NCI-H748 (cell line): Measurements from ENCODE around the gene SPARCL1.
"Not testable (repeated sequence)": the region's sequence is repeated elsewhere in the genome, so short reads cannot be mapped to it uniquely, and the experiment has no call there.

Experiments used
- DNase-seq: peaks from one replicate; lab custom pipeline; 2025; ENCODE audit not compliant: unreplicated experiment; lab: John Stamatoyannopoulos, UW

Gene SPARCL1

DNA sequence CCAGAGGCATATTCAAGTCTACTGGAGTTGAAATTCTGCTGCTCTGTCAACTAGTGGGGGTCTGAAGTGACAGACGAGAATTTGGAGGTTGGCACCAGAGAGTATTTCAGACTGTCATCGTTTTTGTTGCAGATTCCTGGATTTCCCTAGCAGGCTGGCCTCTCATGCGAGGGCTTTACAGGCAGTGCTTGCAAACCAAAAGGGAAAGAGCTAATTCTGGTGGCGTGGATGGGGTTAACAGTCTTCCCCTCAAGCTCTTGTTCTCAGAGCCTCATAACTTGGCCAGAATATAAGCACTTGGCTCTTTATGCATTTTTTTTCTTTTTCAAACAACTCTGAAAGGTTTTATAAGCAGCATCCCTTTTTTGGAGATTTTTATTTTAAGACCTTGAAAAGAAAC lies at the start of gene SPARCL1:
TSS of gene SPARCL1 (minus strand) at position 190 of the 400 bp plus-strand sequence. CDS start 29,802 bp downstream, outside the sequence.
- no peak for DNase-seq

GRCh38 chr4:87575983-87576382 lies 46.8 kb upstream of the SPARCL1 start:
- no peak for DNase-seq

- DNase-seq: no peak
These were observed 46.2 kb upstream of the SPARCL1 start for GRCh38 chr4:87575408-87575807.

DNA sequence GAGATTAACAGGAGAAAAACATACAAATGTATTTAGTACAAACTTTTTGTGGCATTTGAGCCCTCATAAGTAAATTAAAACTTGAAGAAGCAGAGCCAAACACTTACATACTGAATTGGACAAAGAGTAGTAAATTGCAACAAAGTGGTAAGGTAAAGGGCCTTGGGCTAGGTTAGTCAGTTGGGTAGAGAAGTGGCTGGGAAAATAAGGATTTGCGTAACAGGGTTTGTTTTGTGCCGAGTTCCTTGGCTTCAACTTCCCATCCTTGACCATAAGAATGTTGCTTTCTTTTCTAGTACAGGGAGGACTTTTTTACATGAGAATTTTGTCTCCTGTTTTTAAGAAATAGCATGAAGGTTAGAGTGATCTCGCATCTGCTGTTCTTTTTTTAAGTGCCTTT lies 45.8 kb upstream of the SPARCL1 start:
- no peak for DNase-seq

GRCh38 chr4:87574376-87574775 lies 45.2 kb upstream of the SPARCL1 start:
- DNase-seq: not testable (repeated sequence)

DNA sequence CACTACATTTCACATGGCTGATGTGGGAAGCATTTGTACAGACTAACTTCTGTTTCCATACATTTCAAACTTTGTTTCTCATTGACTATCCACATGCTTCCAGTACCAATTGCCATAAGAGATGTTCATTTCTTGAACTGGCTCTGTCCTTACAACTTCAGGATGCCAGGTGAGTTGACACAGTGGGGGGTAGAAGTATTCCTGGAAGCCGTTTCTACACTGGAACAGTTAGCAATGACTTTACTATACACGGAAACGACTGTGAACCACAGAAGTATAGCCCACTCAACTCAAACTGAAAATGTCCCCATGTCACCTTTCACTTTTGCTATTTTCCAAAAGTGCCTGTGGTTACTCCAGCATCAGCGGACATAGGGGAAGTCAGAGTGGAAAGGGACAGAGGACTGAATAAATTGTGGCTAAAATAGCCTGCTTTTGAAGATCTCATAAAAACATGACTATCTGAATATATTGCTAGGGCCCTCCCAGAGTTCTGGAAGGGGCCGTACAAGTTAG lies 41.2 kb upstream of the SPARCL1 start:
- DNase-seq: no peak

DNA sequence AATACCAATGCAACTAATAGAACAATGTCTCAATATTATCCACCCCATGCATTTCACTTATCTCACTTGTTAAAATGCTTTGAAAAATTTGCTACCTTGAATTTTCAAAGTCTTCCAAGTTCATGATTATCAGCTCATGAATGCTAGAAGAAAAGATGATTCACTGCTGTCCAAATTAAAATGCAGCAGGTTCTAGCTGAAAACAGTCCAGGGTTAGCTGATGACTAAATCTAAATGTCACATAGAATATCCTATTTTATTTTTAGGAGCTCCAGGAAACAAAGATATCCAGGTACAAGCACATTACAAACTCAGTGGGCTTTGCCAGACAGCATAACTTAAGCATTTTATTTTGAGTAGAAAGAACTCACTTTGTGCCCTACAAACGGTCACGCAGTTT lies 38.0 kb upstream of the SPARCL1 start:
- DNase-seq: no peak

DNA sequence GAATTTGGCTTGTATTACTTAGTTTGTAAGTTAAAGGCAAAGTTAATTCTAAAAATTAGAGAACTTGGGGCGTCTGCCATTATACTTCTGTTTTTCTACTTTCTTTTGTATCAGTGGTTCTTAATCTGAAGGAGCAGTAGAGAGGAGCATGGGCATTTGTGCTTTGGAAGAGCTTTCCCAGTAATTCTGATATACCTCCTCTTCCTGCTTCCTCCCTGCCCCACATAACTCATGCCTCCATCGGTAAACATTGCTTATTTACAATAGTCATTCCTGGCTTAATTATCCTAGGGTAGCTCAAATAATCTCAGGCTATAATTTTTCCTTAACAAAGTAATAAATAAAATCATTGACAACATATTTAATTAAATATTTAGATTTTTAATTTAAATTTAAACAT lies 37.1 kb upstream of the SPARCL1 start:
- peak; percentile 21 for DNase-seq

DNA sequence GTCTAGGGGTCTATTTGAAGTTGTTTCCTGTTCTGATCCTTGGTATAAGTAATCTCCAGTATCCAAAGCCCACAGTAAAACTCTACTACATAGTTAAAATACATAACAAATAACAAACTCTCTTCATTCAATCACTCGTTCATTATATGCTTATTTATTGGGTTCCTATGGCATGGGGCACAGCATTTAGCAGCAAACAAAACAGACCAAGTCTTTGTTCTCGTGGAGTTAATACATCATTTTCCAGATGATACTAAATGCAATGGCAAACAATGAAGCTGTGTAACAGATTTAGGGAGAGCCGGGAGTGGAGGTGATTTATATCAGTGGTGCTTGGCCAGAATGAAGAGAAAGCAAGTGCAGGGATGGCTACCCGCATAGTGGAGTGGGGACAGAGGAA lies 36.6 kb upstream of the SPARCL1 start:
- peak; percentile 20 for DNase-seq

DNA sequence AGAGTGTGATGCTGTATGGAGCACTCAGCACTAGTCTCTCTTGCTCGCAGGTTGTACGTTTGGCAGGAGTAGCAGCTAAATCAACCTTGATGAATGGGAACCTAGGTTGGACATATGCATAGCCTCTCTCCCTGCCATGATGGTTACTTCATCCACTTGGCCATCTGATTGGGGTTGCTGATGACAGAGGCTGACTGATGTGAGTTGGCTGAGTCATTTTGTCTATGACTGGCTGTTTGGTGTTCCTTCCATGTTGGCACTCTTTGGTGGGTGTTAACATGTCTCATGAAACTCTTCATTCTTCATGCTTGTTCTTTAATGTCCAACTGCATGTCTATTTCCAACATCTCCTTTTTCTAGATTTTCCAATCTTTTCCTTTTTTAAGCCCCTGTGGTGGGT lies 31.6 kb upstream of the SPARCL1 start:
- no peak for DNase-seq

GRCh38 chr4:87559090-87559837 lies 30.1 kb upstream of the SPARCL1 start:
- DNase-seq: peak; percentile 90

DNA sequence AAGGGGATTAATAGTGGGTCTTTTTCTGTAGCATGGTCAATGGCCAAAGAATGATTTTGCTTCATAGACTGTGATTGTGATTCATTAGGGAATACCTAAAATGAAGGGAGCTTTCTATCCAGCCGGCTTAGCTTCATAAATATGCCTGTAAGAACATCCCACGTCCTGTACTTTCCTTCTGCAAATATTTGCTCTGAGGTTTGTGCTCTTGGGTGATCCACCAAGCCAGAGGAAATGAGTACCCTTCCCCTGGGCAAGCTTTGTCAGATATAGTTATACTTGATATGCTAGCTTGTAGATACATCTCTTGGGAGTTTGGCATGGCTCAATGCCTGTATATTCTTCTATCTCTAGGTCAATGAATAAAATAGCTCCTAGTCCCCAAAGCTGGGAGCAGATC lies 28.2 kb upstream of the SPARCL1 start:
- no peak for DNase-seq

- DNase-seq: no peak
These were observed 26.8 kb upstream of the SPARCL1 start for GRCh38 chr4:87555773-87556619.

- no peak for DNase-seq
These were observed 24.0 kb upstream of the SPARCL1 start for GRCh38 chr4:87553182-87553581.

DNA sequence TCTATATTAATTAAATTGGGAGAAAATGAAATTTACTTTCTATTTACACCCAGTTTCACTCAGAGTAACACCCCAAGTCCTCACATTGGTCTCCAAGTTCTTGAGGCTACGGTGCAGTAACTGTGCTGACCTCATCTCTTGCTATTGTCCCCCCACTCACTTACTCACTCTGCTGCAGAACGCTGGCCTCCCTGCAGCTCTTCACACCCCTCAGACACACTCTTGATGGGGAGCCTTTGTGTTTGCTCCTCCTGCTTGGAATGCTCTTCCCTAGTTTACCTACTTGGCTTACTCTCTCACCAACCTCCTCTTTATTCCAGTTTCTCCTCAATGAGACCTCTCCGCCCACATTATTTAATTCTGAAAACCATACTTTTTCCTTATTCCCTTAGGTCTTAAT lies 22.2 kb upstream of the SPARCL1 start:
- no peak for DNase-seq

DNA sequence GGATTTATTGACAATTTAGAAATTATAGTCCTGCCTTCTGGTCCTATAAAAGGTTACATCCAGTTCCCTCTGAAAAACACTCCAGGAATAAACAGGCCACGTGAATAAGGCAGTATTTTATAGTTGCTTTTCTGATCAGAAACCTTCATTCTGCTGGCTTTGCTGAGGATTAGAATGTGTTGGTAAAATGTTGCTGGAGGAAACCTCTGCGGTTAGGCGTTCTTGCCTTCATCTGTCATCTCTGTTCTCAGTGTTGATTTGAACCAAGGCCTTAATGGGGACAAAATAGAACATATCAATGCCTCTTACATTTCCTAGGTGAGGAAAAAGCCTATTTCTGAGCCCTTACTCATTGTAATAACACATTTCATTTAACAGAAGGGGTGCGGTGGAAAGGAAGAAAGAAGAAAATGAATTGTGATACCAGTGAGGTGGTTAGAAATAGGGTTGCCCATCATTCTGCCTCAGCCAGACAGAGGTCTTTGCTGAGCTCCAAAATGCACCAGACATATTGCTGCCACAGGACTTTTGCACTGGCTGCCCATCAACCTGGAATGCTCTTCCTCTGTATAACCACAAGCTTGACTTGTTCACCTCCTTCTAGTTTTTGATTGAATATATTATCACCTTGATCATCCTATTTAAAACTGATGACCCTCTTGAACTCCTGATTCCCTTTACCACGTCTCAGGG lies 18.0 kb upstream of the SPARCL1 start:
- DNase-seq: no peak

DNA sequence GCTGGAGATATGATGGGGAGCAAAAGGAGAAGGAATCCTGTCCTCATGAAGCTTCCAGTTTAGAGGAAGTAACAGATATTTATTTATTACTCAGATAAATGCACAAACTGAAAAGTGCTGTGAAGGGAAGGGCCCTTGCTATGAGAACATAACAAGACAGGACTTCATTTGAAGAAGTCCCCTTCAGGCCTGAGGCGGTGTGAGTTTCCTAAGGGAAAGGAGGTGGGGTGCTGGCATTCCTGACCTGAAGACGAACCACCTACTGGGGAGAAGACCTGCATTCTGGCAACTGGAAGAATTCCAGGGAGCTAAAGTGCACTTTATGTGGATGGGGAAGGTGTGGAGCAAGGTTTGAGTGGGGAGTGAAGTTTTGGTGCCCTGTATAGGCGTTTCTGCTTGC lies 15.9 kb upstream of the SPARCL1 start:
- no peak for DNase-seq

DNA sequence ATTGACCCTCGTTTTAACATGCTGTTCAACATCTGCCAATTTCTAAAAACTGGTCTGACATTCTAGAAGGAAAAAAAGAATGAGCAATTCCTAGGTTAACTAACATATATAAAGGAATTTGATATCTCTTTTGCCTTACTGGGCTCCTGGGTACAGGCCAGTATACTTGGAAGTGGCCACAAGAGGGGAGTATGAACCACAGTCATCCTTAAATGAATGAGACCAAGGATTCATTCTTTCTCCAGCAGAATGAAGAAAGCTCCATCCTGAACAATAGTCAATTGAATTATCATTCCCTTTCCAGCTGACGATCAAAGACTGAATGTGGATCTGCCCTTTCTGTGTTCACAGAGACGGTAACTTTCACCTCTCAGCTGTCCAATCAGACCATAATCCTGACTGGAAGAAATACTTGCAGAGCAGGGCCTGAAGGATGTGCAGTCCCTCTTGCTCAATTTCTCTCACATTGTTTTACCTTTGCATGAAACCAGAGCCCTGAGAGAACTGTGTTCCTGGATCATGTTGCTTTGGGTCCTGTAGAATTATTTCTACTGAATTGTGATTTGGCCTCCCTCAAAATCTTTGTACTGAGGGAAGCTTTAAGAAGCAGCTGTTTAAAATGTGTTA lies 14.8 kb upstream of the SPARCL1 start:
- DNase-seq: peak; percentile 2

GRCh38 chr4:87542734-87543312 lies 13.6 kb upstream of the SPARCL1 start:
- DNase-seq: no peak

DNA sequence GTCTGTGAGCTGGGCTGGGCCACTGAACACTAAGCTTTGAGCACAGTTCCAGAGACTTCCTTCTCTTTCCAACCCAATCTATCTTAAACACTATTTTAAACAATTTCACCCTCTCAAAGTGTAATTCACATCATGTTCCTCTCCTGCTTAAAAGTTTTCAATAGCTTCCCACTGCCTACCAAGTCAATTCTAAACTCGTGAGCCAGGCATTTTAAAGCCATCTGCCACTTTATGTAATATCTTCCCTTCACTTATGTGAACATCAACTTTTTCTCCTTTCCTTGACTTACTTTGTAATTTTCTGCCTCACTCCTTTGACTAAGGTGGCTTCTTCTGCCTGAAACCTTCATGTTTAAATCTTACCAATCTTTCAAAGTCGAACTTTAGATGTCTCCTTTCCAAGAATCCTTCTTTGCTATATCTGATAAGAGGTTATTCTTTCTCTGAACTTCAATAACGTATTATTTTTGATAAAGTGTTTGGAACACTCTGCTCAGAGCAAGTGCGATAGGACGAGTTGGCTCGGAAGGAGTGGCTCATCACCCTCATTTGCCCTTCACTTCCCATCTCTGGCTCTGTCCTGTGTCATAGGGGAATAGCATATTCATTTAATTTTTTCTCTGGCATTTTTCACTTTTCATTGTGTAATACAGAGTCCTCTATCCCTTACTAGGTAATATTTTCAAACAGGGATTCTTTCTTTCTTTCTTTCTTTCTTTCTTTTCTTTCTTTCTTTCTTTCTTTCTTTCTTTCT lies 13.0 kb upstream of the SPARCL1 start:
- no peak for DNase-seq
